GM19025 (cell line): ENCODE results near the gene MICAL2.

Source experiments
- ATAC-seq: cut with Tn5 transposase; IDR thresholded peaks from one replicate; pipeline ENCODE4 v1.9.1; 2021; ENCODE audit warnings: mild to moderate bottlenecking, low read depth, moderate library complexity; ENCODE audit not compliant: unreplicated experiment

The MICAL2 gene

GRCh38 chr11:12219757-12220156, 109.4 kb downstream of the MICAL2 start:
- ATAC-seq, result no peak

- no peak for ATAC-seq
These were observed 109.9 kb downstream of the MICAL2 start for GRCh38 chr11:12220305-12220704.

- ATAC-seq, result no peak
These were observed 110.7 kb downstream of the MICAL2 start for GRCh38 chr11:12221051-12221535.

- no peak for ATAC-seq
These were observed 111.8 kb downstream of the MICAL2 start for GRCh38 chr11:12222055-12222792.

- ATAC-seq, result no peak
These were observed 113.6 kb downstream of the MICAL2 start for GRCh38 chr11:12223771-12224536.

GRCh38 chr11:12224537-12224893, 114.1 kb downstream of the MICAL2 start:
- ATAC-seq, result peak; percentile 98

GRCh38 chr11:12225046-12225739, 114.8 kb downstream of the MICAL2 start:
- ATAC-seq, result no peak

GRCh38 chr11:12226093-12226492, 115.7 kb downstream of the MICAL2 start:
- no peak for ATAC-seq

- ATAC-seq, result no peak
These were observed 119.2 kb downstream of the MICAL2 start for GRCh38 chr11:12229450-12230229.

GRCh38 chr11:12232160-12232559, 121.8 kb downstream of the MICAL2 start:
- no peak for ATAC-seq

GRCh38 chr11:12232817-12233601, 122.6 kb downstream of the MICAL2 start:
- ATAC-seq, result no peak

GRCh38 chr11:12233602-12233925, 123.2 kb downstream of the MICAL2 start:
- ATAC-seq, result no peak

GRCh38 chr11:12234221-12234620, 123.8 kb downstream of the MICAL2 start:
- ATAC-seq, result no peak

GRCh38 chr11:12235080-12235479, 124.7 kb downstream of the MICAL2 start:
- ATAC-seq, result no peak

GRCh38 chr11:12235553-12235946, 125.2 kb downstream of the MICAL2 start:
- ATAC-seq, result no peak

- ATAC-seq, result peak; percentile 49
These were observed 125.8 kb downstream of the MICAL2 start for GRCh38 chr11:12235947-12236743.

GRCh38 chr11:12236744-12237101, 126.3 kb downstream of the MICAL2 start:
- no peak for ATAC-seq

- ATAC-seq, result no peak
These were observed 127.0 kb downstream of the MICAL2 start for GRCh38 chr11:12237381-12237784.

- no peak for ATAC-seq
These were observed 128.0 kb downstream of the MICAL2 start for GRCh38 chr11:12238420-12238819.
